ENCODE data around the gene C11orf65.

DNA sequence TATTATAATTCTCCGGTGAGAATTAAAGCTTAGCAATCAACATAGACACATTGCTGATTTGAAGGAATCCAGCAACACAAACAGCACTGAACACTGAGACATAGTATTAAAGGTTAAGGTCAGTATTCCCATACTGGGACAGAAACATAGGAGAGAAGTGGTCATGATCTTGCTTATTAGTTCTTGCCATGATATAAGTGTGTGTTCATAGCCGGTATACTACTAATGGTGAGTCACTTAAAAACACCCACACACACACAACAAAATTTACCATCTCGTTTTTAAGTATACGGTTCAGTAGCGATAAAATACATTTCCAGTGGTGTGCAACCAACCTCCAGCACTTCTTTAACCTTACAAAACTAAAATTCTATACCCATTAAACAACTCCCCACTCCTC lies 96.3 kb downstream of the C11orf65 start:
- TF ChIP-seq, protein P1, sequence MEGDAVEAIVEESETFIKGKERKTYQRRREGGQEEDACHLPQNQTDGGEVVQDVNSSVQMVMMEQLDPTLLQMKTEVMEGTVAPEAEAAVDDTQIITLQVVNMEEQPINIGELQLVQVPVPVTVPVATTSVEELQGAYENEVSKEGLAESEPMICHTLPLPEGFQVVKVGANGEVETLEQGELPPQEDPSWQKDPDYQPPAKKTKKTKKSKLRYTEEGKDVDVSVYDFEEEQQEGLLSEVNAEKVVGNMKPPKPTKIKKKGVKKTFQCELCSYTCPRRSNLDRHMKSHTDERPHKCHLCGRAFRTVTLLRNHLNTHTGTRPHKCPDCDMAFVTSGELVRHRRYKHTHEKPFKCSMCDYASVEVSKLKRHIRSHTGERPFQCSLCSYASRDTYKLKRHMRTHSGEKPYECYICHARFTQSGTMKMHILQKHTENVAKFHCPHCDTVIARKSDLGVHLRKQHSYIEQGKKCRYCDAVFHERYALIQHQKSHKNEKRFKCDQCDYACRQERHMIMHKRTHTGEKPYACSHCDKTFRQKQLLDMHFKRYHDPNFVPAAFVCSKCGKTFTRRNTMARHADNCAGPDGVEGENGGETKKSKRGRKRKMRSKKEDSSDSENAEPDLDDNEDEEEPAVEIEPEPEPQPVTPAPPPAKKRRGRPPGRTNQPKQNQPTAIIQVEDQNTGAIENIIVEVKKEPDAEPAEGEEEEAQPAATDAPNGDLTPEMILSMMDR (conservative IDR thresholded peaks at IDR 0.05; ENCODE audit: low read depth, low read length) = no peak
- no peak for TF ChIP-seq EZH2 (IDR thresholded peaks at IDR 0.05; ENCODE audit: borderline replicate concordance, low read depth, low read length, poor library complexity, severe bottlenecking)

All from A673 (cell line).